ENCODE measurements around the gene PER2. TPM values are rescaled to one million over a fixed set of nuclear protein-coding genes. Genes with fewer than 3 reads are reported as not detected.
A peak's percentile ranks its signal among the peaks of the same experiment; 100 is the strongest.

The PER2 gene
- total and polyA plus RNA-seq, 2 of the 13 experiments (the other 11 are each of a cell fraction or from before 2014, with no cell fraction given): 5.1 to 9.4 TPM

GRCh38 chr2:238239863-238240756 lies 48.3 kb downstream of the PER2 start, which contains the start of gene HES6 (continued):
- no peak for TF ChIP-seq ZNF839 (CRISPR knock-in tag; IDR thresholded peaks at IDR 0.05; ENCODE audit: borderline replicate concordance)
- TF ChIP-seq BATF2 (CRISPR knock-in tag; IDR thresholded peaks at IDR 0.05): 0 out of 2 replicates have a peak, but pooled peaks have one; percentile 13
- no peak for TF ChIP-seq ZMAT3 (CRISPR knock-in tag; conservative IDR thresholded peaks at IDR 0.05)
- TF ChIP-seq ZNF550 (CRISPR knock-in tag; IDR thresholded peaks at IDR 0.05; ENCODE audit: borderline replicate concordance): no peak
- TF ChIP-seq THAP8 (CRISPR knock-in tag; IDR thresholded peaks at IDR 0.05; ENCODE audit: borderline replicate concordance): no peak
- no peak for TF ChIP-seq MTF2 (CRISPR knock-in tag; IDR thresholded peaks at IDR 0.05; ENCODE audit: borderline replicate concordance)
- no peak for TF ChIP-seq NR2C2 (CRISPR knock-in tag; IDR thresholded peaks at IDR 0.05; ENCODE audit: borderline replicate concordance)
- TF ChIP-seq ZNF672 (CRISPR knock-in tag; IDR thresholded peaks at IDR 0.05): no peak
- TF ChIP-seq ZHX1 (CRISPR knock-in tag; IDR thresholded peaks at IDR 0.05; ENCODE audit: low read depth): no peak
- TF ChIP-seq TEAD2 (CRISPR knock-in tag; IDR thresholded peaks at IDR 0.05): no peak
- TF ChIP-seq KDM2A (CRISPR knock-in tag; IDR thresholded peaks at IDR 0.05; ENCODE audit: borderline replicate concordance, low read depth): peak; percentile 48; the same call in 1 of the 2 replicates
- TF ChIP-seq GFI1 (CRISPR knock-in tag; IDR thresholded peaks at IDR 0.05; ENCODE audit: borderline replicate concordance): peak; percentile 40; the same call in 1 of the 2 replicates
- no peak for TF ChIP-seq FOXJ3 (CRISPR knock-in tag; IDR thresholded peaks at IDR 0.05; ENCODE audit: borderline replicate concordance)
- TF ChIP-seq SRSF9 (IDR thresholded peaks at IDR 0.05; ENCODE audit: borderline replicate concordance, insufficient read depth, low read depth, low read length, poor library complexity, severe bottlenecking): no peak
- no peak; a peak in 1 of 4 replicates for TF ChIP-seq REST (IDR thresholded peaks at IDR 0.05; ENCODE audit: borderline replicate concordance in 1 of 2, low read depth in 1 of 2, low read length in 2 of 2)
- no peak for TF ChIP-seq MEIS1 (CRISPR knock-in tag; IDR thresholded peaks at IDR 0.05; ENCODE audit: borderline replicate concordance)
- peak; percentile 95 for TF ChIP-seq ZNF777 (CRISPR knock-in tag; IDR thresholded peaks at IDR 0.05)
- TF ChIP-seq SRF (IDR thresholded peaks at IDR 0.05; ENCODE audit: low read depth, low read length): peak; percentile 65; the same call in 1 of the 2 replicates
